Measurements from ENCODE around the gene ATP6V0A1.

Gene ATP6V0A1

GRCh38 chr17:42568341-42569111, 109.8 kb downstream of the ATP6V0A1 start:
- Histone ChIP-seq H3K4me3 (replicated peaks; ENCODE audit: low read depth, low read length) (no peak overlapping the region; the same call in 1 of the 2 replicates), H3K27me3 (replicated peaks; ENCODE audit: control insufficient read depth, insufficient read depth, low read length) (no peaks in the 10 kb centered on the region), H3K36me3 (ENCODE audit: control insufficient read depth, insufficient read depth, low read length) (peaks cover 63% of the 10 kb centered on the region)
- no peak for DNase-seq (ENCODE audit: extremely low read depth, insufficient read length)
- TF ChIP-seq CTCF (IDR thresholded peaks at IDR 0.05; ENCODE audit: insufficient read depth, low read length, poor library complexity, severe bottlenecking) = no peak

GRCh38 chr17:42571435-42572225, 113.0 kb downstream of the ATP6V0A1 start:
- TF ChIP-seq CTCF (IDR thresholded peaks at IDR 0.05; ENCODE audit: insufficient read depth, low read length, poor library complexity, severe bottlenecking) = no peak
- no peaks in the 10 kb centered on the region for H3K27me3 ChIP-seq (replicated peaks; ENCODE audit: control insufficient read depth, insufficient read depth, low read length)
- peaks cover 46% of the 10 kb centered on the region for H3K36me3 ChIP-seq (ENCODE audit: control insufficient read depth, insufficient read depth, low read length)
- no peak for DNase-seq (ENCODE audit: extremely low read depth, insufficient read length)
- no peak overlapping the region for H3K4me3 ChIP-seq (replicated peaks; ENCODE audit: low read depth, low read length)

Measured in GM06990 (cell line).